Cardiac septum (tissue), 1 donor: Measurements from ENCODE around the gene OR10H5. TPM values are rescaled to one million over a fixed set of nuclear protein-coding genes. Genes with fewer than 3 reads are reported as not detected.
A peak's percentile ranks its signal among the peaks of the same experiment; 100 is the strongest.
"Not testable (repeated sequence)": the region's sequence is repeated elsewhere in the genome, so short reads cannot be mapped to it uniquely, and the experiment has no call there.

Experiments used
- DNase-seq: peaks from one replicate; pipeline ENCODE4 v3.0.0-alpha.2; 2020; ENCODE audit warnings: low spot score
- intact Hi-C: fragments of 100-400 bp; cut with DNase I; formaldehyde crosslinking; loops from one replicate; pipeline ENCODE4 v1.14.0; 2022
- total RNA-seq: library from RNA; stranded (reverse); fragmentation: NEBNext Ultra II Directional; extraction: Animal tissue kit (Norgen Biotek cat#: 25700); gene quantifications from one replicate; pipeline ENCODE4 v1.2.1, GENCODE V29; 2021
- donor health status: DM: no; HTN: no; CAD: no.

The OR10H5 gene
- total RNA-seq, 1 donor from 2014 or later = not detected

- DNase-seq, intact Hi-C loops: not testable (repeated sequence)
Observed at GRCh38 chr19:15794279-15794678, 6.8 kb downstream of the OR10H5 start.

GRCh38 chr19:15810335-15810734, 22.9 kb downstream of the OR10H5 start:
- DNase-seq = no peak

DNA sequence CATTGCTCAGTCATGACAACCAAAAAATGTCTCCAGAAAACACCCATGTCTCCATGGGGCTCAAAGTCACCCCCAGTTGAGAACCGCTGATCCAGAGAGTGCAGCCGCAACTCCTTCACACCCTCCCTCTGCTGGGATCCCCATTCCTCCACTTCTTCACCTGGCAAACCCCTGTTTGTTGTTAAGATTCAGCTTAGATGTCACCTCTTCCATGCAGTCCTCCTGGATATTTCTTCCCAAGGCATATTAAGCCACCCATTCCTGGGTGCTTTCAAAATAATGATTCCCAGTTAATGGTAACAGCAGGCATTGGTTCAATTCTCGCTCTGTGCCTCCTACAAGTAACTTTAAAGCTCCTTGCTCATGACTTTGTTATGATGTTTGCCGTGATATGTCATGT, 24.0 kb downstream of the OR10H5 start:
- intact Hi-C loops = loop anchor here (5.0 kb wide), 1 partner anchor 179 kb away; no protein-coding TSS in a partner anchor
- DNase-seq = no peak

More at GRCh38 chr19:15810335-15810734, 22.9 kb downstream of the OR10H5 start:
- intact Hi-C loops = loop anchor here (5.0 kb wide), 1 partner anchor 178 kb away; no protein-coding TSS in a partner anchor

DNA sequence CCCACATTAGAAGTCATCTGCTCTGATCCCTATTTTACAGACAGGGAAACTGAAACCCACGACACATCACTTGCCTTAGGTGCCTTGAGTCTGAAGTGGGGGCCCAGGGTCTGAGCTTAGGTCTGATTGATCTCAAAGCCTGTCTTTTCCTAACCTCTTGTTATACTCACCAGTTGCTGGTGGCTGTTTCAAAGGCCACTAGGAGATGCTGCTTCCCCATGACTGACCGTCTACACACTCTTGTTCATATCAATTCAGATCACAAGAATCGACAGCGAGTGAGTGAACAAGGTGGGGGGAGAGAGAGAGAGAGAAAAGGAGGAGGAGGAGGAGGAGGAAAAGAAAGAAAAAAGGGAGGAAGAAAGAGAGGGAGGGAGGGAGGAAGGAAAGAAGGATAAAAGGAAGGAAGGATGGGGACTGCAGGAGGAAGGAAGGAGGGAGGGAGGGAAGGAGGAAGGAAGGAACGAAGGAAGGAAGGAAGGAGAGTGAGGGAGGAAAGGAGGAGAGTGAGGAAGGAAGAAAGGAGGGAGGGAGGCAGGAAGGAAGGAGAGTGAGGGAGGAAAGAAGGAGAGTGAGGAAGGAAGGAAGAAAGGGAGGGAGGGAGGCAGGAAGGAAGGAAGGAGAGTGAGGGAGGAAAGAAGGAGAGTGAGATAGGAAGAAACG, 24.7 kb downstream of the OR10H5 start:
- DNase-seq = no peak
- intact Hi-C loops = loop anchor here (5.0 kb wide), 1 partner anchor 180 kb away; no protein-coding TSS in a partner anchor

DNA sequence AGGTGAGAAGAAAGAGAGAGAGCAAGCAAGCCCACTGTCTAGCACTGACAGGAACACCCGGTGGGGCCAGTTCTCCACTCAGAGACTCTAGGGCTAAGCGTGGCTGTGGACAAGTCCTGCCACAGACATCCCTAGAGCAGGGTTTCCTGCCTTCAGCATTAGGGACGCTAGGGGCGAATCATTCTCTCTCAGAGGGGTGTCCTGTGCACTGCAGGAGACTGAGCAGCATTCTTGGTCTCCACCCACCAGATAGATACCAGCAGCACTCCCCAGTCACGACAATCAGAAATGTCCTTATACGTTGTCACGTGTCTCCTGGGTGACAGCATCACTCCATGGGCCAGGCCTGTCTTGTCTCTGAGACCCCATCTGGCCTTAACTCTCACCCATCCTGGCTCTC, 26.5 kb downstream of the OR10H5 start:
- intact Hi-C loops = loop anchor here (5.0 kb wide), 1 partner anchor 182 kb away; no protein-coding TSS in a partner anchor
- DNase-seq = no peak

GRCh38 chr19:15815306-15815705, 27.8 kb downstream of the OR10H5 start, which contains the start of gene OR10H1:
Gene OR10H1, minus strand, starts transcription at chr19:15815664. Its CDS starts 7,627 bp downstream, at chr19:15808037.
- no peak for DNase-seq
- intact Hi-C loops = no loop called here

- peak; percentile 50 for DNase-seq
- intact Hi-C loops = no loop called here
Observed at GRCh38 chr19:15820646-15821045, 33.2 kb downstream of the OR10H5 start.

DNA sequence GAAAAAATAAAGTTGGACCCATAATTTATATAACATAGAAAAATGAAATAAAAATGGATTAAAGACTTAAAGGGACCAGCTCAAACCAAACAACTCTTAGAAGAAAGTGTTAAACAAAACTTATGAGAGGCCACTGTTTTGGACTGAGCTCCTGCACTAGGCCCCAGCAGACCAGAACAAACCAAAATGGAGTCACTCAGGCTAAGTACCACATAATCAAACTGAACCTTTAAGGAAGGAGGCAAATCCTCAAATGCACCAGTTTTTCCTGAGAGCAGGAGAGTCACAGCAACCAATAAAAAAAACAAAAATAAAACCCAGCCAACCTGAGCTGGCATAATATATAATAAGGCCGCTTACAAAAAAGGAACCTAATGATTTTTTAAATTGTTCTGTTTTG, 38.3 kb downstream of the OR10H5 start:
- no peak for DNase-seq
- intact Hi-C loops = no loop called here

DNA sequence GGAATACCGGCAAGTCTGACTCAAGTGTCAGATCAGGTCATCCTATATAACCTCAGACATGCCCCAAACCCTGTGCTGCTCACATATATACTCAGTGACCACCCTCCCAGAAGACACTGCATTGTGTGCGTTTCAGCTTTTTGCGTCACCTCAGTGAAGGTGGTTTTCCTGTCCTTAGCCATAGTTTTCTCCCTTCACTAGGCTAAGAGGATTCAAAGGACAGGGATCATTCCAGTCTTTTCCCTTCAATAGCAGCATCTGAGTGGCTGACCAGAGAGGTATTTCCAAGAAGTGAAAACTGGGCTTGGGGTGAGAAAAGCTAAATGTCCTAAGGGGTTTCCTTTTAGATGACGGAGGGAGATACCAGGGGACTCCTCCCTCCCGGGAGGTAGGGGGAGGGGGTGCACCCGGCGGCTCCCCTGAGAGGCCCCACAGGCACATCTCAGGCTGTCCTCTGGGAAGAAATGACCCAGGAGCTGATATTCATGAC, 40.7 kb downstream of the OR10H5 start:
- intact Hi-C loops = no loop called here
- no peak for DNase-seq

- DNase-seq = peak; percentile 20
- intact Hi-C loops = not testable (repeated sequence)
Observed at GRCh38 chr19:15828611-15829305, 41.3 kb downstream of the OR10H5 start.

DNA sequence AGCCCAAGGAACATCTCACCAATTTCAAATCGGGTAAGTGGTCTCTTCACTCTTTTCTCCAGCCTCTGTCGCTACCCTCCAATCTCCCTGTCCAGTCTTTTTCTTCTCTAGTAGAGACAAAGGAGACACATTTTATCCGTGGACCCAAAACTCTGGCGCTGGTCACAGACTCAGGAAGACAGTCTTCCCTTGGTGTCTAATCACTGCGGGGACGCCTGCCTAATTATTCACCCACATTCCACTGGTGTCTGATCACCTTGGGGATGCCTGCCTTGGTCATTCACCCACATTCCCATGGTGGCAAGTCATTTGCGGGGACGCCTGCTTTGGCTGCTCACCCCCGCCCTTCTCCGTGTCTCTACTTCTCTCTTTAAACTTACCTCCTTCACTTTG, 41.8 kb downstream of the OR10H5 start:
- DNase-seq = peak; percentile 29
- intact Hi-C loops = no loop called here

- DNase-seq = no peak
- intact Hi-C loops = no loop called here
Observed at GRCh38 chr19:15829786-15830185, 42.3 kb downstream of the OR10H5 start.

DNA sequence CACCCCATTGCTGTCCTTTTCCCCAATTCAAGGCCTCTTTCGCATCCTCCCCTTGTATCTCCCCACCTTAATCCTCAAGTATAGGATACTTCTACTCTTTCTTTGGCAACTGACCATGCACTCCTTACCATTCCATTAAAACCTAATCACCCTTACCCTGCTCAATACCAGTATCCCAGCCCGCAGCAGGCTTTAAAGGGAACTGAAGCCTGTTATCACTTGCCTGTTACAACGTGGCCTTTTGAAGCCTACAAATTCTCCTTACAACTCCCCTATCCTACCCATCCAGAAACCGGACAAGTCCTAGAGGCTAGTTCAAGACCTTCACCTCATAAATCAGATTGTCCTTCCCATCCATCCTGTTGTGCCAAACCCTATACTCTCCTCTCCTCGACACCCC, 44.2 kb downstream of the OR10H5 start:
- DNase-seq = peak; percentile 6
- intact Hi-C loops = no loop called here

- DNase-seq, intact Hi-C loops: not testable (repeated sequence)
Observed at GRCh38 chr19:15834232-15834631, 46.8 kb downstream of the OR10H5 start.

DNA sequence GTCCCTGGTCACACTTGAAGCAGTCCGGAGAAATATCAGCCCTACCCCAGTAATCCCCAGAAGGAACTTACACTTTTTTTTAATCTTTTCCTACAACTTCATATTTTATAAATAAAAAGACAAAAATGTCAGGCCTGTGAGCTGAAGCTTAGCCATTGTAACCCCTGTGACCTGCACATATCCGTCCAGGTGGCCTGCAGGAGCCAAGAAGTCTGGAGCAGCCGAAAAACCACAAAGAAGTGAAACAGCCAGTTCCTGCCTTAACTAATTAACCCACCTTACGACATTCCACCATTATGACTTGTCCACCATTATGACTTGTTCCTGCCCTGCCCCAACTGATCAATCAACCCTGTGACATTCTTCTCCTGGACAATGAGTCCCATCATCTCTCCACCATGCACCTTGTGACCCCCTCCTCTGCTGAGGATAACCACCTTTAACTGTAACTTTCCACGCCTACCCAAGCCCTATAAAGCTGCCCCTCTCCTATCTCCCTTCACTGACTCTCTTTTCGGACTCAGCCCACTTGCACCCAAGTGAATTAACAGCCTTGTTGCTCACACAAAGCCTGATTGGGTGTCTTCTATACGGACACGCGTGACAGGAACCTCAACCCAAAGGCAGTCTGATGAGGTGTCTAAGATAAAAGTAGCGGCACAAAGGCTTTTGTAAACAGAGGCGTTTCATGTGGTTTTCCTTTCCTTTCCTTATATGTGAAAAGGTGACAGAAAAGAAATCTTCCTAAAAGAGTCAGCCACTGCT, 48.3 kb downstream of the OR10H5 start:
- intact Hi-C loops = not testable (repeated sequence)
- DNase-seq = peak; percentile 36

DNA sequence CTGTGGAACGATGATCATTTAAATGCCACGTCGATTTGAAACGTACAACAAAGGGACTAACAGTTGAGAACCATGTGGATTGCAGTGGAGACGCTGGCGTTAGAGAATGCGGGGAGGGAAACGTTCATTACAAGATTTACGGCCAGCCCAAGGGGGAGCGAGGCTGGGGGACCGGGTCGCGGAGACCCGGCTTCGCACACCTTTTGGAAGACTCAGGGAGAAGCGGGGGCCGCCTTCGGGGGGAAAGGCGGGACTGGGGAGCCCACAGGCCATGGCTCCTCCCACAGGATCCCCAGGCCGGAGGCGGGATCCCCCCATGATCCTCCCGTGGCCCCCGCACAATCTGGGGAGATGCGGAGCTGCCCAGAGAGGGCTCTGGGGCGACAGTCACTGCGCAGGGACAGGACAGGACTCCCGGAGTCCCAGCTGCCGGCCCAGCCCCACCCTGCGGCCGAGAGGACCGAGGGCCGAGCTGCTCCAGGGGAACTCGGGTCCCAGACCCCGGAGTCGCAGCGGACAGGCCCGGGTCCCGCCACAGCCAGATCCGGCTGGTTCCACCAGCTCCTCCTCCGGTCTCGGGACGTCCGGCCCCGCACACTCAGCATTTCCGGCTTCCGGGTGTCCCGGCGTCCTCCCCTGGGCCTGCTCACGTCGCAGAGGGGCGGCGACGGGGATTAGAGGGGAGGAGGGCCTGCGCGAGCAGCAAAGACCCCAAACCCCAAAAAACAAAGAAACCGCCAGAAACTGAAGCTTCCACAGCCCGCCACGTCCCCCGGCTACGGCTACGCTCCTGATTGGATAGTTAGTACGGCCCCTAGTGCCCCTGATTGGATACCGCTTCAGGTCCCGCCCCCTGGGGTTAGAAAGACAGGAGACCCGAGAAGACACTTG, 49.1 kb downstream of the OR10H5 start:
- intact Hi-C loops = no loop called here
- peak; percentile 97 for DNase-seq

- no peak for DNase-seq
- intact Hi-C loops = no loop called here
Observed at GRCh38 chr19:15837221-15837731, 49.8 kb downstream of the OR10H5 start.

DNA sequence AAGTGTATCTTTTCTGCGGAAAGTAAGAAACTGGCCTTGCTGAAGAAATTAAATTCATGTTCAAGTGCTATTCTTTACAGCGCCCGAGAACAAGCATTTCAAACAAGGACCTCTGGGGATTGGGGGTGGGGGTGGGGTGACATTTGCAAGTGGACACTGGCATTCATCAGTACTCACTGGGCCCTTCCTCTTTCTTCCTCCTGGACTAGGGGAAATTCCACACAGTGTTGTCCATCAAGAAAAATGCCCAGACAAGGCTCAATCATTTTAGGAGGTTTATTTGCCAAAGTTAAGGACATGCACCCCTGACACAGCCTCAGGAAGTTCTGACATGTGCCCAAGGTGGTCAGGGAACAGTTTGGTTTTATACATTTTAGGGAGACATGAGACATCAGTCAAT, 50.9 kb downstream of the OR10H5 start:
- DNase-seq = no peak
- intact Hi-C loops = no loop called here

- DNase-seq = peak; percentile 2
- intact Hi-C loops = not testable (repeated sequence)
Observed at GRCh38 chr19:15839888-15840287, 52.4 kb downstream of the OR10H5 start.
